NCI-H187 treated with DMSO at 0.1 percent for 48 hours (cell line): ENCODE measurements around the gene CRIP2.

Experiments
- DNase-seq: peaks from one replicate; lab custom pipeline; 2025; lab: John Stamatoyannopoulos, UW

CRIP2 gene

DNA sequence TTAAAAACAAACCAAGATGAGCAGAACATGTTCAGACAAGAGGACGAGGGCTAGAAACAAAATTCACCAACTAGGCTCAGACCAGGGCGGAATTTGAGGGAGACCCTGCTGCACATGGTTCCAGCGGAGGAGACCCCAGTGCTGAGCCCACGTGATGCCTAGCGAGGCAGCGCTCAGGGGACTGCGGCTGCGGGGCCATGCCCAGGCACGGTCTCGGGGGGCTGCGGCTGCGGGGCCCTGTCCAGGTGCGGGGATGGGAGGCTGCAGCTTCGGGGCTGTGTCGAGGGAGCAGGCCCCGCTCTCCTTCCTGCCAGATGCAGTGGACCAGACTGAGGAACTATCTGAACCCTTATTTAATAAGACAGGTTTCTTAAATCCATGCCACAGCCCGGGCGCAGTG, 12.7 kb upstream of the CRIP2 start:
- no peak for DNase-seq

DNA sequence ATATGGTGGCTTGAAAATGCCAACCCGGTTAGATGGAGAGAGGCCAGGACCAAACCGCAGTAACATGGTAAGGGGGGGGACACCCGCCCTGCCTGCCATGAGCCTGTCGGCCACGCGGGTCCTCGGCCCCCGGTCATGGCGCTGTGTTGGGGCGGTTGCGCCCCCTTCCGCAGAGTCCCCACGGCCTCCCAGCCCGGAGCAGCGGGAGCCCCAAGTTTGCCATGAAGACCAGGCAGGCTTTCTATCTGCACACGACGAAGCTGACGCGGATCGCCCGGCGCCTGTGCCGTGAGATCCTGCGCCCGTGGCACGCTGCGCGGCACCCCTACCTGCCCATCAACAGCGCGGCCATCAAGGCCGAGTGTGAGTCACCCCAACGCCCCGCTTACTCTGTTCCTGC, 10.1 kb upstream of the CRIP2 start:
- DNase-seq: no peak

DNA sequence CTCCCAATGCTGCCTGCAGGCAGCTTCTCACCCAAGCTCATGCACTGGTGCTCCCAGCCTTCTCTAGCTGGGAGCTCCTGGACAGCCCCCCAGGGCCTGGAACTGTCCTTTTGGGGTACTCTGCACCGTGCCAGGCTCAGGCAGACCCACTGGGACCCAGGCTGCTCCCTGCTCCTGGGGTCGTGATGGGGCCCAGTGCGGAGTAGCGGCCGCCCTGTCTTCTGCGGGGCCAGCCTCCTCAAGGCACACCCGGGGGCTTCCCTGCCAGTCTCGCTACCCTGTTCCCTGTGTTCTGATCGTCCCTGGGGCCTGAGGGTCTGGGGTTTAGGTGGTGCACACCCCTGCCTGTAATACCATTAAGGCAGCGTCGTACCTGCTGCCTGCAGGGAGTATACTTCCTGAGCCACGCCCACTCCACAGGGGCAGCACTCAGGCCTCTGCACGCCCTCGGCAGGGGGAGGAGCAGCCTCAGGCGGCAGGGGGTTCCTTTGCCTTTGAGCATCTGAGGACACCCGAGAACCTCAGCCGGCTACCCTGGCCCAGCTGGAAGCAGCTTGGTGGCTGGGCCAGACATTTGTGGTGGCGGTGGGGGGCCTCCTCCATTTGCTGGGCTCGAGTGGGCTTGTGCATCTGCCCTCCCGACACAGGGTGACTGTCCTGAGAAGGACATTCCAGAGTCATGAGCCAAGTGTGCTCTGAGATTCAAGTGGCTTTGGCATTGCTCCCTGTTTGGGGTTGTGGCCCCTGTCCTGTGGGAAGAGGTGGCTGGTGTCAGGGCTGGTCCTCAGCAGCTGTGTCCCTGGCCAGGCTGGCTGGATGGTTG, 9.2 kb upstream of the CRIP2 start:
- no peak for DNase-seq

DNA sequence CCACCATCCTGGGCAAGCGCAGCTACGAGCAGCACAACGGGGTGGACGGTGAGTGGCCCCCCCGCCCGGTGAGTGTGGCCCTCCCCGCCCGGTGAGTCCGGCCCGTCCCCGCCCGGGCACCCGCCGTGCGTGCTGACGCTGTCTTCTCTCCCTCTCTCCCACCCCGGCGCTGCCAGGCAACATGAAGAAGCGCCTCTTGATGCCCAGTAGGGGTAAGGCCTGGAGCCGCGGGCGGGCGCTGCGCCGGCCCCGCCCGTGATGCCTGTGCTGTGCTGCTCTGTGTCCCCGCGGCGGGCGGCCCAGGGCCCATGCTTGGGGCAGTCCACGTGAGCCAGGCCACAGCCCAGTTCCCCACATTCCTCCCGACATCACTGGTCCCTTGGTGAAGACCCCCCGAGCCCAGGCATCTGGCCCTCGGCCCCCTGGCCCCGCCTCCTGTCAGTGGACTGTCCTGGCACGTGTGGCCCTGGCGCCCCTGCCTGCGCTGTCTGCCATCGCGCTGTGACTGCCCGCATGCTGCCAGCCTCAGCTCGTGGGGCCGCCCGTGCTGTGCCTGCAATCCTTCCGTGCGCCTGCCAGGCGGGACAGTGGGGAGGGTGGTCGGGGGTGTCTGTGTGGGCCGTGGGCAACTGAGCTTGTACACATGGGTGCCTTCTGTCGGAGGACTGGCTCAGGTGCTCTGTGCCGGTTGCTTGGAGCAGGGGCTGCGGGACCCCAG, 7.9 kb upstream of the CRIP2 start:
- DNase-seq: no peak

DNA sequence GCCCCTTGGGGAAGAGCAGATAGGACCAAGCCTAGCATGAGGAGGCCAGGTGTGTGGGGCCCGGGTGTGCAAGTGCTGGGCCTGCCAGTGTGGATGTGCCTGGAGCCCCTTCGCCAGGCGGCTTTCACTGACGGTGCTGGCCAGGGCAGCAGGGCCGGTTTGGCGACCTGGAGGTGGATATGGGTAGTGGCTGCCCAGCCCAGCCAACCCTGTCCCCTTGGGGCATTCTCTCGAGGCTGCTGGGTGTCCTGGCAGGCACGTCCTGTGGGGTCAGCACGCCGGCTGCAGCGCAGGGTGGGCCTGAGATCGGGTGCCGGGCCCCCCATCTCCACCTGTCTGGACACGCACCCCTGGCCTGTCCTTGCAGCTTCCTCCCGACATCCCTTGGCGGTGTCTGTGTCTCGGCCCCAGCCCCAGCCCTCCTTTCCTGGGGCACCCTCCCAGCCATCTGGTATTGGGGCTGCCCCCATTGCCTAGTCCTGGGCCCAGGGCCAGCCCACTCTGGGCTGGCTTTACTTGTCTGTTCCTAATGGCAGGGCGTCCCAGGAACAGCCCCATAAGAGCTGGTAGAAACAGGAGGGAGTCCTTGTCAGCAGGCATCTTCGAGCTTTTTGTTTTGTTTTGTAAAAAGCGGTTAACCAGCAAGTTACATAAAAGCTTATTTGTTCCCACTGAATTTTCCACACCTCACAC, 7.2 kb upstream of the CRIP2 start:
- DNase-seq: no peak

DNA sequence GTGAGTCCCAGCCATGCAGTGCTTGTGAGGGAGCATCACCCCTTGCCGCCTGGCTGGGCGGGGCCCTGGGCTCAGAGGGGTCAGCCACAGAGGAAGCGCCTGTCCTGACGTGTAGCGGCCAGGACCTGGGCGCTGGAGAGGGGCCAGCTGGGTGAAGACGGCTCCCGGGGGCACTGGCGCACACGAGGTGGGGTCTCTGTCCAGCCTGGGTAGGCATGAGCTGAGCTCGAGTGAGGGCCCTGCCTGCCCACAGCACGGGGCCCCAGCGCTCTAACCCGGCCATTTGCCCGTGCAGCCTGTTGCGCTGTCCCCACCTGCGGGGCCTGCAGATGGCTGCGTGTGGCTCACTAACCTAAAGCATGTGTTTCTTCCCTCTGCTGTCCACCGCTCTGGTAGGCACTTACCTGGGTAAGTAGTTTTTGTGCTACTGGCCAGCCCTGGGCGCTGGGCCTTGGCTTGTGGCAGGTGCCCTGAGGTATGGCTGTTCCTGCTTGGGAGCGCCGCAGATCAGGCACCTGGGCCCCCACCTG, 6.6 kb upstream of the CRIP2 start:
- no peak for DNase-seq

DNA sequence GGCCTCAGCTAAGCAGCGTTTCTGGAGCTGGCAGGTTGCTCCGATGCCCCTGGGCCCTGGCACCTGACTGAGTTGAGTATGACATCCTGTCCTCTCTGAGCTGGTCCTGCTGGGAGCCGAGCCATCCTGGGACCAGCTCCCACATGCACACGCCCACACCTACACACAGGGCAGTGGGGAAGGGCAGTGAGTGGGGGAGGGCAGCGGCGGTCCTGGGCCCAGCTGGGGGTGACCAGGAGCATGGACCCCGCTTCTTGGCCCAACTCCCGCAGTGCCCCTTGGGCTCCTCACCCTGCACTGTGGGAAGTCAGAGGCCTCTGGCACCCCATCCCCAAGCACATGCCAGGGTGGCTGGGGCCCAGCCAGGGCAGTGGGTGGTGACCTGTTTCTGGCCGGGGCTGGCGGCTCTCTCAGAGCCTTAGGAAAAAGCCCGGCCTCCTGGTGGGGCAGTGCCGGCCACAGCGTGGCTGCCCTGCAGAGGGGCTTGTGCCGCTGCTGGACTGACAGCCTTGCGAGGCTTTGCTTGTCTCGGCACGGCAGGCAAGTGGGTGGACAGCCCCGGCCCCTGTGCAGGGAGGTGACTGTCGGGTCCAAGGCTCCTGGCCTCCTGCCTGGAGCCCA, 5.9 kb upstream of the CRIP2 start:
- DNase-seq: no peak

DNA sequence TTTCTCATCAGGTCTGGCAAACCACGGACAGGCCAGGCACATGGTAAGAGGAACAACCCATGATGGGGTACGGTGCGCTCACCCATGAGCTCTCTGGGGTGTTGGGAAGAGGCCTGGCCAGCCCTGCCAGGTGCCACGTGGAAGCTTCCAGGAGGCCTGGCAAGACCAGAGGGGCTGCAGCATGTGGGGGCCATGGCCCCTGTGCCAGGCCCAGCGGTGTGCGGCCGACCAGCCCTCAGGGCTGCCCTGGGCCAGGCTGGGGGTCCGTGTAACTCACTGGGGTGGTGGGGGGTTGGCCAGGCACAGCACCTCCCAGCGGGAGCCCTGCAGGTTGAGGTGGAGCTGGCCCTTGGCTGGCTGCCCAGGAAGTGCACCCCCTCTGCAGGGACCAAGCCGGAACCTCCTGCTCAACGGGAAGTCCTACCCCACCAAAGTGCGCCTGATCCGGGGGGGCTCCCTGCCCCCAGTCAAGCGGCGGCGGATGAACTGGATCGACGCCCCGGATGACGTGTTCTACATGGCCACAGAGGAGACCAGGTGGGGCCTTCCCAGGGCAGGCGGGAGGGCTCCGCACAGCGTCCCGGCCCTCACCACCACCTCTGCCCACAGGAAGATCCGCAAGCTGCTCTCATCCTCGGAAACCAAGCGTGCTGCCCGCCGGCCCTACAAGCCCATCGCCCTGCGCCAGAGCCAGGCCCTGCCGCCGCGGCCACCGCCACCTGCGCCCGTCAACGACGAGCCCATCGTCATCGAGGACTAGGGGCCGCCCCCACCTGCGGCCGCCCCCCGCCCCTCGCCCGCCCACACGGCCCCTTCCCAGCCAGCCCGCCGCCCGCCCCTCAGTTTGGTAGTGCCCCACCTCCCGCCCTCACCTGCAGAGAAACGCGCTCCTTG, 4.9 kb upstream of the CRIP2 start:
- no peak for DNase-seq

DNA sequence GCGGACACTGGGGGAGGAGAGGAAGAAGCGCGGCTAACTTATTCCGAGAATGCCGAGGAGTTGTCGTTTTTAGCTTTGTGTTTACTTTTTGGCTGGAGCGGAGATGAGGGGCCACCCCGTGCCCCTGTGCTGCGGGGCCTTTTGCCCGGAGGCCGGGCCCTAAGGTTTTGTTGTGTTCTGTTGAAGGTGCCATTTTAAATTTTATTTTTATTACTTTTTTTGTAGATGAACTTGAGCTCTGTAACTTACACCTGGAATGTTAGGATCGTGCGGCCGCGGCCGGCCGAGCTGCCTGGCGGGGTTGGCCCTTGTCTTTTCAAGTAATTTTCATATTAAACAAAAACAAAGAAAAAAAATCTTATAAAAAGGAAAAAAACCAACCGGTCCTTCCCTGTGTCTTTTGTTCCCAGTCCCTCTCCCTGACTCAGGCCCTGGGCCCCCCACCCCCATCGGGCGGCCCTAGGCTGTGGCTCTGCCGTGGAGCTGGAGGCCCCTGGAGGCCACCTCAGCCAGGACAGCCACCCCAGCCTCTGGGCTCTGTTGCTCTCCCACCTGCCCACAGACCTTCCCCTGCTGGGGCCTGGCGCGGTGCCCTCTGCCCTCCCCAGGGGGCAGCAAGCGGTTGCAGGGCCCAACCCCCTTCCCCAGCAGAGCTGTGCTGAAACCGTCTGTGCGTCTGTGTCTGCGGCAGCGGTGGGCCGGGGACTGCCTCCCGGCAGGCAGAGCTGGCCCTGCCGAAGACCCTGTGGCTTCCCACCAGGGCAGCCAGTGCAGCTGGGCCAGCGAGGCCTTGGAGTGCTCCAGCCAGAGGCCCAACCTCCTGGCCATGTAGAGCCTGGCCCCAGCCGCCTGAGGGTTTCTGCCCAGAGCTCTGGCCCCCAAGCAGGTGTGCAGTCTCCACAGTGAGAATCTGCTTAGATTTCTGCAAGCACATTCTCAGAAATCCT, 4.0 kb upstream of the CRIP2 start:
- no peak for DNase-seq

DNA sequence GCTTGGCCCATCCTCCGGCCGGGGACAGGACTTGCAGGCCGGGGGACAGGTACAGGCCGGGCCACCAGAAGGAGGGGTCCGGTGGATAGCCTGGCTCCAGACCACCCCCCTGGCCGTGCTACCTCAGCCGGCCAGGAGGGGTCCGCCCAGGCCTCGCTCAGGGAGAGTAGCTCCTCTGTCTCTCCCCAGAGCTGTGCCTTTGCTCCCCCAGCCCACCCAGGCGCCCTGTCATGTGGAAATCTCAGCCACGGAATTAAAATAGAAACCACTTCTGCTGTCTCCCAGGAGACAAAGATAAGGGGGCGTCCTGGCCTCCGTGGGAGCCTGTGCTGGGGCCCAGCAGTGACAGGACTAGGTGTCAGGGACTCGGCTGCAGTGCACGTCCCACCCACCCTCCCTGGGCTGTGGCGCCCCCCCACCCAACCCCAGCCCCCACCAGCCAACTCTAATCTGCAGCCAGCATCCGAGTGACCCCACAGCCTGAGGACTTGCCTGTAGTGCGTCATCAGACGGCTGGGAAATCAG, 3.3 kb upstream of the CRIP2 start:
- DNase-seq: no peak

DNA sequence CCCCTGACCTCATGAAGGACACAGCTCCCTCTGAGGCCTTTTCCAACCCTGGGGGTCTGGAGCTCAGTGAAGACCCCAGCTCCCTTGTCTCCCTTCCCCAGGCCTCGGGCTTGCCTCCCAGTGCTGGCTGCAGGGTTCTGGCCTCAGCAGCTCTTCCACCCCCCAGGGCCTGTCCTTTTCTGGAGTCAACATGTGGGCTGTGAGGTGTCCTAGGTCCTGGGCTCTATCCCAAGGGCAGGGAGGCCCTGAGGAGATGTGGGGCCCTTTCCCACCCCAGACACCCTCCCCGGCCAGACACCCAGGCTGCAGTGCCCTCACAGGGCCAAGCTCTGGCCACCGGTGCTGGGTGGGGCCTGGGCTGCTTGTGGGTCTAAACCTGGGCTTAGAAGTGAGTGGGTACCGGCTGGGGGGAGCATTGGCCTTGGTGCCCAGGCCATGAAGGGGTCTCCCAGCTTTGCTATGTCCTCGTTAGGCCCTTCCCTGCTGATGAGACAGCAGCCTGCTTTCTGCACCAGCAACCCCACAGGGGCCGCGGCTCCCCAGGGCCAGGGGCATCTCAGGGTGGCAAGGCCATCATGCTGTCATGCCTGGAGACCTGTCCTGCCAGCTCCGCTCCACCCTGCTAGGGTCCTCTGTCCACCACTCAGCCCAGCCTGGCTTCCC, 2.7 kb upstream of the CRIP2 start:
- DNase-seq: no peak

DNA sequence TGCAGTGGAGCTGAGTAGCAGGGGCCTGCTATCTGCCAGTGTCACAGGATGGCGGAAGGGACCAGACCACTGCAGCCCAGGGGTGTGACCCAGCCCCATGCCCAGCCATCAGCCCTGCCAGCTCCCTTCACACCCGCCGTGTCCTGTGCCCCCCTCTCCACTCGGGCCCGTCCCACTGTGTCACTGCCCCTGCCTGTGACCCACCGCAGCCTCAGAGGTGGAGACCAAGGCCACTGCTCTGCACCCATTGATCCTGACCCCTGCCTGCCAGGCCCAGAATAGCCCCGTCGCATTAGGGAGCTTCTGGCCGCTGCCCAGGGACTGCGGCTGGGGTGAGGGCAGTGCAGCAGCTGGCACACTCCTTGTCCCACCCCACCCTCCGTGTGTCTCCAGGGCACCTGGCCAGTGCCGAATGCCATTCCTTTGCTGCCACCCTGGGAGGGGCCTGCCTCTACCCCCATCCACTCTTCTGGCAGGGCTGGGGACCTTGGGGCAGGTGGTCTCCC, 2.1 kb upstream of the CRIP2 start:
- DNase-seq: no peak

DNA sequence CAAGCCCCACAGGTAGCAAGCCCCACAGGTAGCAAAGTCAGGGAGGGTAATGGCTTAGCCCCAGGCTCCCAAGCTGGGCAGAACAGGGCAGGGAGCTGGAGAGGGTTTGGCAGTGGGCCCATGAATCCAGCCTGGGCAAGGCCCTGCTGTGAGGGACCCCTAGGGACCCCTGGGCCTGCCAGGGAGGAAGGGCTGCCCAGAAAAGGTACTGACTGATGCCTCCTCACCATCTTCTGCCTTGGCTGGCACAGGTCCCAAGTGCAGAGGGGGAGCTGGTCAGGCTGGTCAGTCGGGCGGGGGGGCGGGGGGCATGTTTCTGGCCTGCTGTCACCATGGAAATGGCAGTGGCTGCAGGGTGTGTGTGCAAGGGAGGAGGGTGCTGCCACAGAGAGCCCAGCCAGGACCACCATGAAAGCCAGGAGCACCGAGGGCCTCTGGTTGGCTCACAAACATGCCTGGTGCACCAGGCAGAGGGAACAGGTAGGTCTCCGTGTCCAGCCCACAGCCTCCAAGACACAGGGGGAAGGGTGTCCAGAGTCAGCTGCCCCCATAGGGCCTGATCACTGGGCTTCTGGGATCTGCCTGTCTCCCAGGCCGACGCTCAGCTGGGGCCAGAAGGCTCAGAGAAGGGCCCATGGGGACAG, 1.5 kb upstream of the CRIP2 start:
- DNase-seq: no peak

DNA sequence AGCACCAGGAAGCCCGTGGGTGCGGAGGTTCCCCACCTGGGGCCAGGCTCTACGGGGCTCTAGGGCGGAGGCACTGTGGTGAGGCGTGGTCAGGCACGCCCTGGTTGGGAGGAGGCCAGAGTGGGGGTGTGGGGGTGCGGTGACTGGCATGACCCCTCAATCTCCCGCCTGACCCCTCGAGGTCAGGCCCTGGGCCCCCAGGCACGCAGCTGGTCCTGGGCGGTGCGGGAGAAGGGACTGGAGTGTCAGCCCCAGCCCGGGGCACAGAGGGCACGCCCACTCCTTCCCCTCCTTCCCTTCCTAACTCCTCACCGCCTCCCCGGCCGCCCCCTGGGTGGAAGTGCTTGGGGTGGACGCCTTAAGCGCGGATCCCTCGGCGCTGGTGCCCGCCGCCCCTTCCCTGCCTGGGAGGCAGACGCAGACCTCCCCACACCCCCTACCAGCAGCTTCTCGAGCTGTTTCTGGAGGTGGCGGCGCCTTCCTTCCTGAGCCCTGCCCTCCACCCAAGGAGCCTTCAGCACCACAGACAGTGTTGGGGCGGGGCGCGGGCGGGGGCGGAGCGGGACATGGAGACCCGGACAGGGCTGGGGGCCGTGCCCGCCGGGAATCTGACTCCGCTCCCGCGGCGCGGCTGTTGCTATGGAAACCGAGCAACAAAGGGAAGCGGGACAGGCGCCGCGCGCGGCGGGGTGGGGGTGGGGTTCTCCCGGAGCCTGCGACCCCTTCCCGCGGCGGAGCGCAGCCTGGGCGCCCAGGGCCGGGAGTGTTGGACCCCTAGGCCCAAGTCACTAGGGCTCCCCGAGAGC, 741 bp upstream of the CRIP2 start:
- DNase-seq: no peak

DNA sequence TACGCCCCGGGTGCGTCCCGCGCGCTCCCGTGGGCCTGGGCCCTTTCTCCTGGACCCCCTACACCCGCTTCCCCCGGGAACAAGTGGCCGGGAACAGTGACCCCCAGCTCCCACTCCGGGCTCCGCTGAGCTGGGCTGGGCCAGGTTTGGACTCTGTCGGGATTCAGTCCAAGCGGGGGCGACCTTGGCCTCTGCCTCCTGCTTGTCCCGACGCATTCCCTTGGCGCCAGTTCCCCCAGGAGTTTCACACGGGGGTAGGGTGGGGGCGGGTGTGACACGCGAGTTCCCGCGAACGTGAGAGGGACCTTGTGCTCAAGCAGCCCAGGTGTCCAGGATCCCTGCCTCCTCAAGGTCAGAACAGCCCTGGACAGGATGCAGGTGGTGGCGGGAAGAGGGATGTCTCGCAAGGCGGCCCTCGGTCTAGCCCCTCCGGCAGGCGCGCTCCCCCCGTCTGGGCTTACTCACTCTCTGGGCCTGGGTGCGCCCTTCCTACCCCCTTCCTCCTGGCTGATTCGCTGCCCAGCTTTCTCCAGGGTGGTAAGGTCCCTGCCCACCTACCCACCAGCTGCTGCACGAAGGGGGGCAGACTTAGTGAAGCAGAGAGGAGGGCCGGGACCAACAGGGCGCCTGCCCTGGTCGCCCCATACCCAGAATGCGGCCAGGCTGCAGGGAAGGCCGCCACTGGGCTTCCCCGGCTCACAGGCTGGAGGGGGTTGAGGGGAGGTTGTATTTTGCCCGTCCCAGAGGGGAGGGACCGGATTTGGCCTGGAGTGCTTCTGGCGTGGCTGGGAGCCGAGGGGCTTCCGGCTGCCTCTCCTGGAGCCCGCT, 862 bp downstream of the CRIP2 start:
- no peak for DNase-seq

DNA sequence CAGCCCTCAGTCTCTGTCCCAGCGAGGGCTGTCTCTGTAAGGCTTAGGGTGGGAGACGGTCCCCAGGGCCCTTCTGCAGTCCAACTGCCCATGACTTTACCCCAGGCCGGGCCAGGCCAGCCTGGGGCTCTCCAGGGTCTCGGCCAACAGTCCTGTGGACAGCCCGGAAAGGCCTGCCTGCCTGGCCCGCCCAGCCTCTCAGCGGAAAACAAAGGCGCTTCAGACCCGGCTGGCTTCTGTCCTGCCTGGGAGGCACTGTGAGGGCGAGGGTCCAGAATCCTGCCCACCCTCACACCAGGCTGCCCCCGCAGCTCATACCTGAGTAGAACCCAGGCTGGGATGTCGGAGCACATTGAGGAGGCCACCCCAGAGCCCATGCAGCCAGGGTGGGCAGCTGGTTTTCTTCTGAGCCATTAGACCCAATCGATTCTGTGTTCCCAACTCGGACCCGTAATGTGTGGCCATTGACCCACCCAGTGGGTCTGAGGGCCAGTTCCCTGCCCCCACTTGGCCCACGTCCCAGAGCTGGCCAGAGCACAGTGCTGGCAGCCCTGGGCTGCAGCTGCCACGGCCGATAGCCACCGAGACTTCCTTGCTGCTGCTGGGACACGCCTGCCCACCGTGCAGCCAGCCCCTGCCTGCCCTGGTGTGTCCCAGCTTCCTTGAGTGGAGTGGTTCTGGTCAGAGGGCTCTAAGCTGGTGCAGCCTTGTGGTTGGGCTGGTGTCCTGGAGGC, 1.6 kb downstream of the CRIP2 start:
- DNase-seq: no peak
